ENCODE data around the gene MC1R.
"Not testable (repeated sequence)": the region's sequence is repeated elsewhere in the genome, so short reads cannot be mapped to it uniquely, and the experiment has no call there.

The MC1R gene

DNA sequence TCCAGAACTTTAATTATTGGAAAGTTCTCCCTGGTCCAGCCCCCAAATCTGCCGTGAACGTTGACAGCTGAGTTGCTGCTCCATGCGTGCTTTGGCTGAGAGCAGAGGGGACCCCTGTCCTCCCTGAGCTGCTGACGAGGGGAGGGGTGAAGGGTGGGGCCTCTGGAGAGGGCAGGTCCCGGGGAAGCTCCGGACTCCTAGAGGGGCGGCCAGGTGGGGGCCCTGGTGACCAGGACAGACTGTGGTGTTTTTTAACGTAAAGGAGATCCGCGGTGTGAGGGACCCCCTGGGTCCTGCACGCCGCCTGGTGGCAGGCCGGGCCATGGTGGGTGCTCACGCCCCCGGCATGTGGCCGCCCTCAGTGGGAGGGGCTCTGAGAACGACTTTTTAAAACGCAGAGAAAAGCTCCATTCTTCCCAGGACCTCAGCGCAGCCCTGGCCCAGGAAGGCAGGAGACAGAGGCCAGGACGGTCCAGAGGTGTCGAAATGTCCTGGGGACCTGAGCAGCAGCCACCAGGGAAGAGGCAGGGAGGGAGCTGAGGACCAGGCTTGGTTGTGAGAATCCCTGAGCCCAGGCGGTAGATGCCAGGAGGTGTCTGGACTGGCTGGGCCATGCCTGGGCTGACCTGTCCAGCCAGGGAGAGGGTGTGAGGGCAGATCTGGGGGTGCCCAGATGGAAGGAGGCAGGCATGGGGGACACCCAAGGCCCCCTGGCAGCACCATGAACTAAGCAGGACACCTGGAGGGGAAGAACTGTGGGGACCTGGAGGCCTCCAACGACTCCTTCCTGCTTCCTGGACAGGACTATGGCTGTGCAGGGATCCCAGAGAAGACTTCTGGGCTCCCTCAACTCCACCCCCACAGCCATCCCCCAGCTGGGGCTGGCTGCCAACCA is at the start of gene MC1R:
TSS of gene MC1R (plus strand) at position 410 of the 895 bp plus-strand sequence. CDS start at position 807, 397 bp downstream.
- peak; percentile 19 to 50 (median 20) for DNase-seq

DNA sequence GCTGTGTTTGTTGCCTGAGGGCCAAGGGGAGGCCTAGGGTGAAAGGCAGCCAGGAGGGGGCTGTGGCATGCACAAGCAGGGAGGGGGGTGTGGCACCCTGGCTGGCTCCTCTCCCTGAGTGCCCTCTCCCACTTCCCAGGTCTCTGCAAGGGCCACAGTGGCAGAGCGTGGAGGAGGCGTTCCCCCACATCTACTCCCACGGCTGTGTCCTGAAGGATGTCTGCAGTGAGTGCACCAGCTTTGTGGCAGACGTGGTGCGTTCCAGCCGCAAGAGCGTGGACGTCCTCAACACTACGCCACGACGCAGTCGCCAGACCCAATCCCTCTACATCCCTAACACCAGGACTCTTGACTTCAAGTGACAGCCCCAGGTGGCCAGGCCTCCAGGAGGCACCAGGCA is 48.8 kb upstream of the MC1R start:
- no peak for DNase-seq

DNA sequence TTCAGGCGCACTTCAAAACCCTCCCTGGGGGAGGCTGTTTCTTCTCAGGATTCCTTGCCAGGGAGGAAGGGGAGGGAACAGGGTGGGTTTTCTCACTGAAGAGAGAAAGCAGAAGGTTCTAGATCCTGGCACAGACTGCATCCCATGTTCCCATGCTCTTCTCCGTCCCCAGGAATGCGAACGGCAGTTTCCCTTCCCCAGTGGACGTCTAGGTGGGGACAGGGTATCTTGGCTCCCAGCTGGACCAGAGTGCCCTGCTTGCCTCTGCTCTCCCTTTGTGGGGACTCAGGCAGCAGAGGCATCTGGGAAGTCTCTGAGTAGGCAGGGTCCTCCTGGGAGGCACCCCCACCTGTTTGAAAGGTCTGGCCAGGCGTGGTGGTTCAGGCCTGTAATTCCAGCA is 48.2 kb upstream of the MC1R start:
- DNase-seq = no peak

DNA sequence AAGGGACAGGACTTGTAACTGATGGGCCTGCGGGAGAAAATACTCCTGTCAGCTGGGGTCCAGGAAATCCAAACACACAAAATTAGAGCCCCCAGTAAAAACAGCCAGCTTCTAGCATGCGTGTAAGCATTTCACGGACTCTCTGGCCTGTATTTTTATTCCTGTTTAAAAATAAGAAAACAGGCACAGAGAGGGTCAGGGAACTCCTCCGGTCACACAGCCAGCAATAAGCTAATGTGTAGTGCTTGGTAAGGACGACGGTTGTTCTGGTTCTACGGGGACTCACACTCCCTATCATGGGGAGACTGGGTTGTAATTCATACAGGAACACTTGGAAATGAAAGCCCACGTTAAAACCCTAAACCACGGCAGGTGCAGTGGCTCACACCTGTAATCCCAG is 46.8 kb upstream of the MC1R start:
- no peak for DNase-seq

DNA sequence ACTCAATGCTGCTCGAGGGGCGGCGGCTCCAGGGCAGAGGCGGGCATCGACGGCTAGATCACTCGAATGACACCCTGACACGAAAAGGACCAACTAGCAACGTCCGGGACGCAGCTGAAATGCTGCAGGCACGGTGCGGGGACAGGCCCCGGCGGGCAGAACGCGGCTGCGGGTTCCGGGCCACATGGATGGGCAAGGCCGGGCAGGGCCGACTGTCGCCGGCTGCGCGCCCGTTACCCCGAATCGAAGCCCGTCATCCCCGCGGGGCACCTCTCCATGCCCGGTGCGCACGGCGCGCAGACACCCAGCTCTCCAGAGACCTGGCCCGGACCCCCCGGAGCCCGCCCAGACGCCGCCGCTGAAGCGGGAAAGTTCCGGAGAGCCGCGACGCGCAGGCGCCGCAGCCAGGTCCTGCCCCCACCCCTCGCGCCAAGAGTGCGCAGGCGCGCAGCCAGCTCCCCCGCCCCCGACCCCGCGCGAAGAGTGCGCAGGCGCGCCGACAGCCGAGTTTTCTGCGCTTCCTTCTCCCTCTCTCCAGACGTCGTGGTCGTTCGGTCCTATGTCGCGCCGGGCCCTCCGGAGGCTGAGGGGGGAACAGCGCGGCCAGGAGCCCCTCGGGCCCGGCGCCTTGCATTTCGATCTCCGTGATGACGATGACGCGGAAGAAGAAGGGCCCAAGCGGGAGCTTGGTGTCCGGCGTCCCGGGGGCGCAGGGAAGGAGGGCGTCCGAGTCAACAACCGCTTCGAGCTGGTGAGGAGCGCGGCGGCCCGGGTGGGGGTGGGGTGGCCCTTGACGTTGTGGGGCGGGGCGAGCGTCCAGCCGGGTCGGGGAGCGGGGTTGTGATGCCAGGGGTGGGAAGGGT is 45.3 kb upstream of the MC1R start, which contains the start of gene TCF25:
TSS of gene TCF25 (plus strand) at position 484 of the 863 bp plus-strand sequence. CDS start at position 560, 76 bp downstream.
- DNase-seq = peak; percentile 86 to 96 (median 95)

DNA sequence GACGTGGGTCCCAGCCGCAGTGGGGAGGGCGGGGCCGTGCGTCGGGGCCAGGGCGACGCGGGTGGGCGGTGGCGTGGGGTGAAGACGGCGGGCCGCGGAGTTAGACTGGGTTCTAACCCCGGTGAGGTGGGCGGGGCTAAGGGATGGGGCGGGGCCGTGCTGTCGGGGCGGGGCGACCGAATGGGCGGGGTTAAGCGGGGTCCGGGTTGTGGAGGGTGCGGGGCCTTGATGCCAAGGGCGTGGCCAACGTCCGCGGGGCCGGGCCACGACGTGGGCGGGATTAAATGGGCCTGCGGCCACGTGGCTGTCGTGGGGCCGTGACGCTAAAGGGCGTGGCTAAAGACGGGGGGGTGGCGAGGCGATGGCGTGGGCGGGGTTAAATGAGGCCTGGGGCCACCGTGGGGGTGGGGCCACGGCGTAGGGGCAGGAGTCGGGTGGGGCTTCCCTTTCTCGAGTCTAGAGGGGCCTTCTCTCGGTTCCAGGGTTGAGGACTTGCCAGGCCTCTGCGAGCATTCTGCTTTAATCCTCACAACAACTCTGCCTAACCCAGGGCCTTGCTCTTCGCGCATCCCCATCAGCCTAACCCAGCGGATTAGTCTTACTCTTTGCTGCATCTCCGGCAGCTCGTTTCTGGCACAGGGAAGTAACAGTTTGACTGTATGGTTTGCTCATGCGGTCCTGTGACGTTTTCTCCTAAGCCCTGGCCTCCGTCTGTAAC is 44.5 kb upstream of the MC1R start:
- DNase-seq = peak; percentile 98 to 100 (median 100)

DNA sequence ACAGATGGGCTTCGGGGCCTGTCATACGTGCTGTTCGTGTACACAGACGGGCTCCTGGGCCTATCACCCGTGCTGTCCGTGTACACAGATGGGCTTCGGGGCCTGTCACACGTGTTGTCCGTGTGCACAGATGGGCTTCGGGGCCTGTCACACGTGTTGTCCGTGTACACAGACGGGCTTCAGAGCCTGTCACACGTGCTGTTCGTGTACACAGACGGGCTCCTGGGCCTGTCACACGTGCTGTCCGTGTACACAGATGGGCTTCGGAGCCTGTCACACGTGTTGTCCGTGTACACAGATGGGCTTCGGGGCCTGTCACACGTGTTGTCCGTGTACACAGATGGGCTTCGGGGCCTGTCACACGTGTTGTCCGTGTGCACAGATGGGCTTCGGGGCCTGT is 39.5 kb upstream of the MC1R start:
- DNase-seq = not testable (repeated sequence)

DNA sequence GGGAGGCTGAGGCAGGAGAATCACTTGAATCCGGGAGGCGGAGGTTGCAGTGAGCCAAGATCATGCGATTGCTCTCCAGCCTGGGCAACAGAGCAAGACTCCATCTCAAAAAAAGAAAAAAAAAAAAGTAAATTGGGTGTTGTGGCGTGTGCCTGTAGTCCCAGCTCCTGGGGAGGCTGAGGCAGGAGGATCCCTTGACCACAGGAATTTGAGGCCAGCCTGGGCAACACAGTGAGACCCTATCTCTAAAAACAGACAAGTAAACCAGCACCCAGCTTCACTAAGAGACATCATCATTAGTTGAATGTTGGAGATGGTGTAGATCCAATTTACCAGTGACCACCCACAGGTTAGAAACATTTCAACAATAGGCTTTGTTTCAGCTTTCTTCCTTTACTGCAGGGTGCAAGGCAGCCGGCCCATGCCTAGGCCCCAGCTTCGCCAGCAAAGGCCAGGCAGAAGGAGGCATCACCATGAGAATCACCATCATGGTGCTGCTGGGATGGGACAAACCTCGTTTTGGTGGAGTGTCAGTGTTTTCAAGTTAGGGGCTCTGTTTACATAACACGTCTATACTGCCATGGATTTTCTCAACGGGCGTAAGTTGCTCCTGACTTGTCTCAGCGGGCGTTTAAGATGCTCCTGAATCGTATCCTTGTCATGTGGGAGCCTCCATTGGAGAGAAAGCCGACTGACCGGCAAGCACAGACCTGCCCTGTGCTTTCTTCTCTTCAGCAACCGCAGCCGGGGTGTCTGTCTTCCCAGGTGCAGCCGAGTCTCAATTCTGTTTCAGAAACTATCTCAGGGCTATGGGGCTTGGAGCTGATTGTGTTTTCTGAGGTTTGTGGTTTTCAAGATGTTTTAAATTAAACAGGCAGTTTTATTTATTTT is 37.9 kb upstream of the MC1R start:
- DNase-seq = no peak

DNA sequence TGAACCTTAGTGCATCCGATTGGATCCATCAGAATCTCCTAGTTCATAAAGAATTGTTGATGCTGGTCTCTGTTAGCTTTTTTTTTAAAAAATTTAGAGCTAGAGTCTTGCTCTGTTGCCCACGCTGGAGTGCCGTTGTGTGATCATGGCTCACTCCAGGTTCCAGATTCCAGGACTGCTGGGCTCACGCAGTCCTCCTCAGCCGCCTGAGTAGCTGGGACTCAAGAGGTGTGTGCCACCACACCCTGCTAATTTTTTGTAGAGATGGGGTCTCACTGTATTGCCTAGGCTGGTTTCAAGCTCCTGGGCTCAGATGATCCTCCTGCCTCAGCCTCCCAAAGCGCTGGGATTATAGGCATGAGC is 37.3 kb upstream of the MC1R start:
- DNase-seq = no peak

DNA sequence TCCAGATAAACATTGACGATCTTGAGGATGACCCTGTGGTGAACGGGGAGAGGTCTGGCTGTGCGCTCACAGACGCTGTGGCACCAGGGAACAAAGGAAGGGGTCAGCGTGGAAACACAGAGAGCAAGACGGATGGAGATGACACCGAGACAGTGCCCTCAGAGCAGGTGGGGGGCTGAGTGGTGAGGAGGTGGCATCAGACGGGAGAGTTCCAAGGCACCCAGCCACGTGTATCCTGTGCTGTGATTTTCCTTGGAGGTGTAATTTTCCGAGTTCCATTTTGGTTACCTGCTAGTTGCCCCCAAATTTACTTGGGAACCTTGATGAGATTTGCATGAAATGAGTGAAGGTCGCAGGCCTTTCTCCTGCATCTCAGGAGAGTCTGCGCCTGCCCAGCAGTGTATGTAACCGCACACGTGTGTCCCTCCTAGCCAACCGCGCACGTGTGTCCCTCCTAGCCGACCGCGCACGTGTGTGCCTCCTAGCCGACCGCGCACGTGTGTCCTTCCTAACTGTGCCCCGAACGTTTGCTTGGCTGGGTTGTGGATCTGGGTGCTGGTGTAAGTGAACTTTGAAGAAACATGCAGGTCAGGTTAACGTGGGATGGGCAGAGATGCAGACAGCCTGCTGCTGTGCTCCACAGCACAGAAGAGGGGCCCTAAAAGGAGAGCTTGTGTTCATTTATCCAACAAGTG is 35.2 kb upstream of the MC1R start:
- DNase-seq = no peak

DNA sequence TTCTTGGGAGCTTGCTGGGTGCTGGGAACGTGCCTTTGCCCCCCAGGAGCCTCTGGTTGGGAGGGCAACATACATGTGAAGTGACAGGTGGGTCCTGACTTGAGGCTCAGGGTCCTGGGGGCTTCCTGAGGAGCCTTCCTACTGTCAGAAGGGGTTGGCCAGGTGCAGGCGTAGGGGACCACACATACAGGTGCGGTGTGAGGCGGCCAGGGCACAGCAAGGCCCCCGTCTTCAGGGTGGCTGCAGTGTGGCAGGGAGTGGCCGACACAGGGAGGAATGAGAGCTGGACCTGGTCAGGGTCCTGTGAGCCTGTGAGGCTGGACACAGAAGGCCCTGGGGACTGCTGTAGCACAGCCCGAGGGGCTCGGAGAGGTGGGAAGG is 34.6 kb upstream of the MC1R start:
- DNase-seq = no peak

DNA sequence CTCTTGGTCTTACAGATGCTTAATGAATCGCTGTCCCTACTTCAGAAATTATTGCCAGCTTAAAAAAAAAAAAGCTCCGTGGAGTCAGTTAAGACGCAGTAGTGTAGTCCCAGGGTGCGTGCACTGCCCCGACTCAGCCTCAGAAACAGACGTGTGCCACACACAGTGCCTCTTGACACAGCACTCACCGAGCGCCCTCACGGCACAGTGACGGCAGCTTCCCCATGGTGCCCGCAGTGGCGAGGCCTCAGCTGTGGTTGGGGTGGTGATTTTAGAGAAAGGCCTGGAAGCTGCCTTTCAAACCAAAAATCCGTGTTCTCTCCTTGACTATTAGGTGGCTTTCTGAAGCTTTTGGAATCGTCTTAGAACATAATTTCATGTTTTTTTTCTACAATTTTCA is 31.4 kb upstream of the MC1R start:
- no peak for DNase-seq

DNA sequence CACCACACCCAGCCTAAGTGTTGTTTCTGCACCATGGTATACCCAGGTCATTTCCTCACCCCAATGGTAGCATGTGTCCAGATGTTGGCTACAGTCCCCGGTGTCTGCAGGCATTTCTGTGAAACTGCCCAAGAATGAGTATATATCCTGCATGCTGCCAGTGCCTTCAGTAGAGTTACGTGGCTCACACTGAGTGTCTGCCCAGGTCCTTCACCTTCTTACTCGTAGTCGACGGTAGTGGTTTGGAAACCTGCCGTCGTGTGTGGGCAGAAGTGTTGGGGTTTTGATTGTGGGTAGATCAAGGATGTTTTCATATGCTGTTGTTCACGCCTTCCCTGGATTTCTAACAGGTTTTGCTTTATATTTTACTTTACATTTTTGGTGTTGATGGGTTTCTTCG is 28.5 kb upstream of the MC1R start:
- DNase-seq = no peak

DNA sequence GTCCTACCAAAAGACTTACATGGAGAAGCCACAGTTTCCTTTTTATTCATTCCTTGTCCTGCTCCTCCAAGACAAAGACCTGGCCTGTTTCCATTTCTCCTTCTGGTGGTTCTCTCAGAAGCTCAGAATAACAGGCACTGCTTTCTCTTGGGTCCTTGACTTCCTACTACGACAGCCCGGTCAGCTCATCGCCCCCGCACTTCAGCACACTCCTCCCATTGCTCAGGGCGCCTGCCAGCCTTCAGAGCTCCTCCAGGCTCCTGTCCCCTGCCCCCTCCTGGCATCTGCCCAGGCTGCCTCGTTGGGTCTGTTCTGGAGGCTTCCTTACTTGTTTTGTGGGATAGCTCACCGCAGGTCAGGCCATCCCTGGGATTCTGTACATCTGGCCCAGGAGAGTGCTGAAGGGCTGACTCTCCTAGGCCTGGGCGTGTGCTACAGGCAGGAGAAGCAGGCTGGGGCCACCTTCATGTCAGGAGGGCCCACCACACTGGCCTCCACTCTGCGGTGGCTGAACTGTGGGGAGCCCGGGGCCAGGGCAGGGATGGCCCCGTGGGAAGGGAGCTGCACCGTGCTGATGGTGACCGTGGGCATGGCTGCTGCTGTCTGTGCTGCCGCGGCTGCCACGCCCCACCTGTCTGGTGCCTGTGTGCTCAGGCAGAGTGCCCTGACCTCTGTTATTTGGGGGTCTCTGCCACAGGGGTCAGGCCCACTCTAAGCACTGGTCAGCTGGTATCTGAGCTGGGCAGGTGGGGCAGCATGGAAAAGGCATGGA is 27.6 kb upstream of the MC1R start:
- DNase-seq = no peak

DNA sequence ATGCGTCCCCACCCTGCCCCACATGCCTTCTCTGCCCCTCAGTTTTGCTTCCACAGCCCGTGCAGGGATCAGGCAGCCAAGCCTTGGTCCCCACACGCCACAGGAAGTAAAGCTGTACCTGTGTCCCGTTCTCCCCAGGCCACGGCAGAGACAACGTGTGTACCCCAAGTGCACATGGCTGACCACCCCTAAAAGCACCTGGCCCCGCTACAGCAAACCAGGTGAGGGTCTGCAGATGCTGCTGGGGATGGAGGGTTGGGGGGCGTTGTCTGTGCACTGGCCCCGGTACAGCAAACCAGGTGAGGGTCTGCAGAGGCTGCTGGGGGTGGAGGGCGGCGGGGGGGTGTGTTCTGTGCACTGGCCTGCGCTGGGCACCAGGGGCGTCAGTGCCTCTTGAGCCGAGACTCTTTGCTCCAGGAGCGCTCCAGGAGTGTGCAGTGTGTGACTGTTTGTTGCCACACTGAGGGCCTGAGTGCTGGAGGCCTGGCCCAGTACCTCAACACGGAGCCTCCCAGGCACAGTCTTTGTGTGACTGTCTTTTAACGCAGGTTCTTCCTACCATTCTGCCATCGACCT is 26.5 kb upstream of the MC1R start:
- no peak for DNase-seq

DNA sequence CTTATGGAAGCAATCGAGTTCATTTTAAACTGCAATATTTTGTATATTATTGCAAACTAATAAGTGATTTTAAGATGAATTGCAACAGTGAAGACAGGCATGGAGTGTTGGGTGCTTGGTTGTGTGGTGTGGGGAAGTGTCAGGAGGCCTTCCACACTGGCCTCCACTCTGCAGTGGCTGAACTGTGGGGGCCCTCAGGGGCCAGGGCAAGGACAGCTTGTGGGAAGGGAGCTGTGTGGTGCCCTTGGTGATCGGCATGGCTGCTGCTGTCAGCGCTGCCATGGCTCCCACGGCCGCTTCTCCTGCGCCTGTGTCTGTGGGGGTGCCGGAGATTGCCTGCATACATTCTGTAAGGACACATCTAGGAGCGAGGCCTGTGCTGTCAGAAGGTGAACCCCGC is 26.0 kb upstream of the MC1R start:
- DNase-seq = no peak

DNA sequence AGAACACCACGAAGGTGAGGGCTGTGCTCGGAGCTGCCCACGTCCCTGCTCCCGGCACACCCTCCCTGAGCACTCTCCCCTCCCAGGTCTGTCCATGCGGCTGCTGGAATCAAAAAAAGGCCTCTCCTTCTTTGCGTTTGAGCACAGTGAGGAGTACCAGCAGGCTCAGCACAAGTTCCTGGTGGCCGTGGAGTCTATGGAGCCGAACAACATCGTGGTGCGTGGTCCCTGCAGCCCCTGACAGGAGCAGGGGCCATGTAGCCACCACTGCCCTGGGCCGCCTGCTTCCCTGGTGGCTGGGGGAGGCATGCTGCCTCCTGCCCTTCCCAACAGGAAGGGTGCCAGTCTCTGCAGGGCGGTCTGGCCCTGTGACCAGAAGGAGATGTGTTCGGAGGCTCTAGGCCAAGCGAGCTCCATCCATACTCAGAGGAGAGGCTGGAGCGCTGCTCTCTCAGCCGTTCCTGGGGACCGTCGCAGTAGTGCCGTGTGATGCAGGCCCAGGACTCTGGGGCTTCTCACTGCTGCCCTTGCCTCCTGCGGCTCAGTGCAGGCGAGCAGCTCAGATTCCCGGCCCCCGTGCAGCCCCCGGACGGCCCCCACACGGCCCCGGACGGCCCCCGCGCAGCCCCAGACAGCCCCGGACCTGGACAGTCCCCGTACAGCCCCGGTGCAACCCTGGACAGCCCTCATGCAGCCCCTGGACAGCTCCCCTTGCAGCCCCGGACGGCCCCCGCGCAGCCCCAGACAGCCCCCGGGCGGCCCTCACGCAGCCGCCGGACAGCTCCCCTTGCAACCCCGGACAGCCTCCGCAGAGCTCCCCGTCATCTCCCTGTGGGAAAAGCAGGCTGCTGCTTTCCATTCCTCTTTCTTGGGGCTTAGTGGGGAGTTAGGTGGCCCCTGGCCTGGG is 24.8 kb upstream of the MC1R start:
- DNase-seq = no peak

DNA sequence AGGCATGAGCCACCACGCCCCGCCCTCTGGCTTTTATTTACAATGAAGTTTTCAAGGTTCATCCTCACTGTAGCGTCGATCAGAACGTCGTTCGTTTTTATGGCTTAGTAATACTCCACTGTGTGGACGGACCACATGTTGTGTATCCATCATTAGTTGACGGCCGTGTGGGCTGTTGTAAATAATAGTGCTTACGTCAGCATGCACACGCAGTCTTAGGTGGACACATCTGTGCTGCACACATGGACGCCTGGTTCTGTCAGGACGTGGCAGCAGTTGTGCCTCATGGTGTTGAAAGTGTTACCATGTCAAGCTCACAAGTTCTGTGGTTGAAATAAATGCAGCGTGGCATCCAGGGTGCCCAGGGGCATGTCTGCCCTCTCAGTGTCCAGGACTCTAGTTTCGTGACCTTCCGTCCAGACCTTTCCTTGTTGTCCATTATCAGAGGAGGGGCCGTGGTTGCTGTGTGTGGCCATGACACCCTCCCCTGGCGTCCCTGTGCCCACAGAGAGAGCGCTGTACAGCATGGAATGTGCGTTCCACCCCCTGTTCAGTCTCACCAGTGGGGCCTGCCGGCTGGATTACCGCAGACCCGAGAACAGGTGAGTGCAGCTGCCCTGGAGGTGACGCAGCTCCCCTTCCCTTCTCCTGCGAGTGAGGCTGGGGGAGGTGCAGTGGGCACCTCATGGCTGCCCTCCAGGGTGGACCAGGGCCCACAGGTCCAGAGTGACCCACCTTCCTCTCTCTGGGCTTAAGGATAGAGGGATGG is 23.0 kb upstream of the MC1R start:
- DNase-seq = no peak
